Tongue (tissue), 2 donors: ENCODE measurements around the gene SPATA3. TPM values are rescaled to one million over a fixed set of nuclear protein-coding genes. Genes with fewer than 3 reads are reported as not detected.
A peak's percentile ranks its signal among the peaks of the same experiment; 100 is the strongest.

Experiments used
- DNase-seq: peaks from one replicate; pipeline ENCODE4 v3.0.0-alpha.2; 2015
- total RNA-seq: library from RNA; depleted of rRNA; stranded (reverse); fragments of >200 nt; gene quantifications from one replicate; pipeline ENCODE4 v1.2.3, GENCODE V29; 2014

The SPATA3 gene
- total RNA-seq, 1 donor from 2014 or later, result not detected

GRCh38 chr2:231050018-231050901, 54.3 kb downstream of the SPATA3 start:
- peak; percentile 33 for DNase-seq

GRCh38 chr2:231051116-231051515, 55.2 kb downstream of the SPATA3 start:
- DNase-seq, result no peak

- DNase-seq, result peak; percentile 91
Measured at GRCh38 chr2:231052494-231053451, 56.9 kb downstream of the SPATA3 start.

- DNase-seq, result no peak
Measured at GRCh38 chr2:231053846-231054245, 57.9 kb downstream of the SPATA3 start.

- DNase-seq, result peak; percentile 98
Measured at GRCh38 chr2:231056453-231057416, 60.8 kb downstream of the SPATA3 start, which contains the start of gene PSMD1. Gene PSMD1 (plus strand): TSS chr2:231056867. CDS start chr2:231057026, 159 bp downstream.

- DNase-seq, result no peak
Measured at GRCh38 chr2:231057590-231057989, 61.7 kb downstream of the SPATA3 start.

Other genes with a start within 250 kb of the SPATA3 start
- gene ITM2C, start 131.2 kb upstream of the SPATA3 start, total RNA-seq, result 88.1 TPM
- not detected for gene GPR55, start 70.9 kb upstream of the SPATA3 start, total RNA-seq
- gene C2orf72, start 41.4 kb downstream of the SPATA3 start, total RNA-seq, result 3.5 TPM
- 95.1 TPM for gene PSMD1, start 60.7 kb downstream of the SPATA3 start, total RNA-seq
- gene HTR2B, start 128.9 kb downstream of the SPATA3 start, total RNA-seq, result 0.31 TPM
- gene ARMC9, start 202.5 kb downstream of the SPATA3 start, total RNA-seq, result 11.9 TPM